ENCODE results near the gene CD48.

The CD48 gene

GRCh38 chr1:160651433-160652064 lies 60.1 kb downstream of the CD48 start:
- DNase-seq = no peak

DNA sequence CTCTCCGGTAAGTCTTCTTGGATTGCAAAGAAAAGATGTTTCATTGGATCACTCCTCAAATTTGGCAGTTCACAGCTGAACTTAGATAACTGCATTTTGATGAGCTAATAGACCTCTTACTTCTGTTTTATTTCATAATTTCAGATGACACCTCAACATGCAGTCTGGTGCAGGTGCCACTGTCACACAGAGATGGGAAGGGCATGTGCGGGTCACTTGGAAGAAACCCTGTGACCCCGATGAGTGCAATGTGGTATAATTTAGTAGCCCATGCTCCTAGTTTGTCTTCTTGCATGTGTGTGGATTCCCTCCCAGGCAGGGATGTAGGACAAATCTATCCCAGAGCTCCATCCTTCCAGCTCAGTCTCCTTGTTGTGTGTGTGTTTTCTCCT lies 64.3 kb downstream of the CD48 start:
- DNase-seq = no peak

- peak; percentile 46 to 65 for DNase-seq
These were observed 64.8 kb downstream of the CD48 start, which contains the start of gene SLAMF1 for GRCh38 chr1:160646711-160647328. SLAMF1 (minus strand) TSS chr1:160647044; CDS start chr1:160646945, 99 bp downstream.

- no peak for DNase-seq
These were observed 65.4 kb downstream of the CD48 start for GRCh38 chr1:160646180-160646579.

- no peak for DNase-seq
These were observed 66.1 kb downstream of the CD48 start for GRCh38 chr1:160645386-160646130.

DNA sequence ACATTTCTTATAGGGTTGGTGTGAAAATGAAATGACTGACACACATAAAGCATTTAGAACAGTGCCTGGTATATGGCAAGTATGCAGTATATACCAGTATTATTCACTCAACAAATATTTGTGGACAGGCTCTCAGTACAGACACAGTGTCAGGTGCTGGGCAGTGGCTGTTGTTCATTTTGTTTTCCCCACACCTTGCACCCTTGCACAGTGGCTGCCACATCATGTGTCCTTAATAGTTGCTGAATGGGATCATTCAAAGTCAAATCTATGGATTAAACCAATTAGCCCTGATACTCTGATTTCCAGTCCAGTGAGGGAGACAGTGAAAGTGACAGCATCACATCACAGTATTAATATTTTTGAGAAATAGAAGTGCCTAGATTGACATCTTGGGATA lies 67.2 kb downstream of the CD48 start:
- DNase-seq = no peak

DNA sequence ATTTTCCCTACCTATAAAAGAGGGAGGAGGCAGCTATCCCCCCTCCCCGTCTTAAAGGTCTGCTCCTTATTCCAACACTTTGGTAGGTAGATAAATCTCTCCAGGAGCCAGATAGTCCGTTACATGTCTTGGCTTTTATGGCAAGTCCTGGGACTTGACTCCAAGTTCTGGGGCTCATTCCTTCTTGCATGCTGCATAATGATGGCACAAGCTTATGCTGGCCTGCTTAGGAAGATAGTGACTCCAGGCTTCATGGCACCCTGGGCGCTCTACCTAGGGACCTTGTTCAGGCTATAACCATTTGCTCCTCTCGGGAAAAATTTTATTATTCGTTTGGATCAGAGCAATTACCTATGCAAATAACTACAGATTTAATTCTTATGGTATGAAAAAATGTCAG lies 68.5 kb downstream of the CD48 start:
- DNase-seq = no peak

GRCh38 chr1:160642281-160642644 lies 69.4 kb downstream of the CD48 start:
- DNase-seq = no peak

DNA sequence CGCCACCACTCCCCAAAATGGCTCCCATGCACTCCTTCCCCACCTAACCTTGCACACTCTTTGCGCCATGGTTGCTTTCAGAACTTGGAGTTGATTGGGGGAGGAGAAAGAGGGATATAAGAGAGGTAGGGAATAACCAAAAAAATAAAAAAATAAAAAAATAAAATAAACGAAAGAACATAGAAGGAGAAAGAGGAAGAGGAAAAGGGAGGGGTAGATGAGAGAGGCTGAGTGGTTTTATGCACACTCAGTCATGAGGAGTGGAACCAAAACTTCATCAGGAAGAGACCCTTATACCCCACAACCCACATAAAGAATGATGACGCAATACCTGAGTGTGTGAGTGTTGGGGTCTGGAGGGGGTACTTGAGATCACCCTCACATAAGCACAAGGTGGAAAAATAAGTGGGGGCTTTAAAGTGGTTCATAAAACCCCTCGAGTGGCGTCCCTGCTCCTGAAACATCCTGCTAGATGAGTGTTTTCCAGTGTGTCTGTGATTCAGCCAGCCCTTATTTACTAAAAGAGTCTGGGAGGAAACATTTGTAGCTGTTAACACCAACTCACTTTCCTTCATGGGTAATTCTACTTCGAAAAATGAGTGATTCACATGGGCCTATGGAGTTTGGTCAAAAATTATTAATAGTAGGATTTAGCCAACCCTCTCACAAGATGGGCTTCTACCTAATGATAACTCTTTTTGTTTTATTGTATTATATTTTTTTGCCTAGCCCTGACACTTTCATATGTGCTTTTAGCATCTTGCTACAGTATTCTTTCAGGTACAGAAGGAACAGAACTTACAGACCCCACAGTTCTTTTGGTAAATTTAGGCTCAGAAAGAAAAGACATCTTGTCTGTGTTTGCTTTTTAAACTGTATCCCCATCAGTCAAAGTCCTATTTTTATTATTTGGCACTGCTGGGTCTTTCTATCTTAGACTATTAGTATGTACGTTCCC lies 70.0 kb downstream of the CD48 start:
- DNase-seq = peak in 1 of 2 donors; percentile 43

- peak in 1 of 2 donors; percentile 62 for DNase-seq
These were observed 71.1 kb downstream of the CD48 start for GRCh38 chr1:160640359-160641123.

DNA sequence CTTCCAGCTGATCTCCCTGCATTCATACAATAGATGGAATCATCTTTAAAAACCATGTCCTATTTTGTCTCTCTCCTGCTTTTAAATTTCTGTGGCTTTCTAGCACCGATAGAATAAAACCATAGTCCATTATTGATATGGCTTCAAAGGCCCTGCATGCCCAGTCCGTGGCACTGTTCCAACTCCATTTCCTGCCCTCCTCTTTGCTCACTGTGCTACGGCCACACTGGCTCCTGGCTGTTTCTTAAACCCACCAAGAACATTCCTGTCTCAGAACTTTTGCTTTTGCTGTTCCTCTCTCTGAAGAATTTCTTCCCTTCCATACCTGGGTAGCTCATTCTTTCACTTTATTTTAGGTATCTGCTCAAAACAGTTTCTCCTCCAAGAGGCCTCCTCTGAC lies 72.0 kb downstream of the CD48 start:
- DNase-seq = no peak

DNA sequence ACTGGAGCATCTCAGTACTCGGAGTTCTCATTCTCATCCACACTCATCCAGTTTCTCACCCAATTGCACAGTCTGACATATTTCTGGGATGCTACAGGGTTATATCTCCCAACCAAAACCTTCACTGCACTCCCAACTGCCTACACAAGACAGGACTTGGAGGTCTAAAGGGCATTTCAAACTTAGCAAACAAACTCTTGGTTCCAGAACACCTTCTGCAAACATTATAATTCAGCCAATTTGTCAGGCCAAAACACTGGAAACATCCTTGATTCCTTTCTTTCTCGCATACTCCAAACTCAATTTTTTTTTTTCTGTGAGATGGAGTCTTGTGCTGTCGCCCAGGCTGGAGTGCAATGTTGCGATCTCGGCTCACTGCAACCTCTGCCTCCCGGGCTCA lies 72.7 kb downstream of the CD48 start:
- no peak for DNase-seq

- no peak for DNase-seq
These were observed 73.1 kb downstream of the CD48 start for GRCh38 chr1:160638540-160638857.

GRCh38 chr1:160637821-160638539 lies 73.6 kb downstream of the CD48 start:
- DNase-seq = peak; percentile 61 to 84

DNA sequence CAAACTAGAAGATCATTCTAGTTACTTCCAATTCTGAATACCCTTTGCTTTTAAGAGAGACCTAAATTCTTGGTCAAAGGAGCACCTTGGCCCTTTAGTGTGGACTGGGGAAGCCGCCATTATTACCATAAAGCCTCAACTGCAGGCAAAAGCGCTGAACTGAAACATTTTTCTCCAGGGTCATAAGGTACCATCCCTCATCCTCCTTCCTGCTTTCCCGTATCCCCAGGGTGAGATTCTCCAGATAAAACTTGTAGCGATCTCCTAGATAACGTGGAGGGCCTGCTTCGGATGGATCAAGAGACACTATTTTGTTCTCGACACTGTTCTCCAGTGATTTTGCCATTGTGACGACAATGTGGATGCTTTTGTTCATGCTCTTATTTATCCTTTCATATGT lies 74.6 kb downstream of the CD48 start:
- DNase-seq = no peak

GRCh38 chr1:160636547-160636946 lies 75.1 kb downstream of the CD48 start:
- no peak for DNase-seq

- DNase-seq = no peak
These were observed 75.5 kb downstream of the CD48 start for GRCh38 chr1:160636076-160636475.

GRCh38 chr1:160634543-160635491 lies 76.8 kb downstream of the CD48 start:
- no peak for DNase-seq

GRCh38 chr1:160633330-160633903 lies 78.2 kb downstream of the CD48 start:
- DNase-seq = no peak

DNA sequence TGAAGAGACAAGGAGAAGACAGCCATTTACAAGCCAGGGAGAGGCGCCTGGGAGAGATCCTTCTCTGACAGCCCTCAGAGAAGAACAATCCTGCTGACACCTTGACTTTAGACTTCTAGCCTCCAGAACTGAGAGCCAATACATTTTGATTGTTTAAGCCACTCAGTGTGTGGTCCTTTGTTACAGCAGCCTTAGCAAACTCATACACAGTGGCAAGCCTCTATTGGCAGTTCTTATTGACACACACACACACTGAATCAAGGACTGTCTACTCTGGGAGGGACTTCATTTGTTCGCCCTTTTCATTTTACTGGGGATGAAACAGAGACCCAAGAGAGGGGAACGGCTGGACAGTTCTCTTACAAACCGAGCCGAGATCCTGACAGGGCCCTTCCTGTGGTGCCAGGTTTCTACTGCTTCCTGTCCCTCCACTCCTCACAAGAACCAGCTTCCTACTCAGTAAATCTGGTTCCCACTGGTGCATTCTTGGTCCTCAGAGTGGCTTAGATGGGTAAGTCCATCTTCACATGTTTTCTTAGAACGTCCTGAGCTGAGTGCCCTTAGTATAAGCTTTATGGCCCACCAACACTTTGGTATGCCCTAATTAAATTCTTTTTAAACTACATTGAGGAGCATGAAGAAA lies 79.5 kb downstream of the CD48 start:
- DNase-seq = no peak
